K562 (cell line): ENCODE measurements around the gene TCHP. TPM values are rescaled to one million over a fixed set of nuclear protein-coding genes. Genes with fewer than 3 reads are reported as not detected.

Experiments
- ETS1 ChIP-seq: conservative IDR thresholded peaks from 2 replicates; pipeline ENCODE4 v1.6.1; 2011; ENCODE audit warnings: low read depth, mild to moderate bottlenecking, low read length; ENCODE audit not compliant: control insufficient read depth
- FOXK2 ChIP-seq, 2 experiments: fragments of 450-650 bp; IDR thresholded peaks in 1 of 2; conservative IDR thresholded peaks in 1 of 2; 2 replicates each; pipeline ENCODE4 v1.6.1; 2016; ENCODE audit warnings: low read depth in 2 of 2, mild to moderate bottlenecking in 1 of 2
- GATAD2B ChIP-seq: fragments of 450-650 bp; IDR thresholded peaks from 2 replicates; pipeline ENCODE4 v1.6.1; 2017; ENCODE audit warnings: mild to moderate bottlenecking, borderline replicate concordance
- MAFF ChIP-seq: IDR thresholded peaks from 2 replicates; pipeline ENCODE4 v1.6.1; 2012; ENCODE audit warnings: low read length, improper control_type of control experiment
- MTF1 ChIP-seq: fragments of 250-450 bp; sonication (Bioruptor Pico); IDR thresholded peaks from 2 replicates; pipeline ENCODE4 v1.9.0; 2021; ENCODE audit warnings: moderate library complexity, mild to moderate bottlenecking, inconsistent platforms, borderline replicate concordance
- TFE3 ChIP-seq: fragments of 450-650 bp; formaldehyde crosslinking; IDR thresholded peaks from 2 replicates; pipeline ENCODE4 v1.4.0; 2020; ENCODE audit warnings: mild to moderate bottlenecking, mixed read lengths
- ZC3H11A ChIP-seq: IDR thresholded peaks from 2 replicates; pipeline ENCODE4 v1.6.1; 2012; ENCODE audit warnings: low read depth, low read length, improper control_type of control experiment
- polyA plus RNA-seq, 8 experiments: library from polyadenylated mRNA; depleted of rRNA in 4 of 8; stranded (reverse) in 5 of 8; unstranded in 3 of 8; fragments of >200 nt; fragmentation: Nextera tagmentation in 2 of 8; fragmentation: Illumina TruSeq in 1 of 8; extraction: Ambion mirVana in 2 of 8; extraction: Trizol in 1 of 8; gene quantifications; 2 replicates each; pipeline versions ENCODE4 v1.2.1 to v1.2.3, GENCODE V29; 2011 to 2014; ENCODE audit warnings: inconsistent platforms in 1 of 8, missing spikeins in 1 of 8
- total RNA-seq, 7 experiments: library from RNA; depleted of rRNA in 6 of 7; stranded (reverse); fragments of >200 nt in 6 of 7; fragmentation: Illumina TruSeq in 2 of 7; extraction: Trizol in 2 of 7; gene quantifications; 2 replicates each; pipeline versions ENCODE4 v1.2.1 to v1.2.3, GENCODE V29; 2011 to 2021; ENCODE audit warnings: low replicate concordance in 1 of 7

TCHP gene
- total and polyA plus RNA-seq, 9 of the 15 experiments (the other 6 are each of a cell fraction or from before 2014, with no cell fraction given): 3.4 to 30.4 (median 19.7) TPM

GRCh38 chr12:109900752-109901580 lies 892 bp downstream of the TCHP start (continued):
- TF ChIP-seq TFE3 (CRISPR knock-in tag) (no peak), GATAD2B (no peak), ETS1 (0 out of 2 replicates have a peak, but pooled peaks have one; percentile 18), ZC3H11A (no peak), MAFF (no peak), MTF1 (CRISPR knock-in tag) (no peak), FOXK2 (conservative IDR thresholded peaks at IDR 0.05 in 1 of 2, IDR thresholded peaks at IDR 0.05 in 1 of 2; ENCODE audit: low read depth in 2 of 2) (peak; percentile 17 to 22; a peak in 1 of 4 replicates)
